ENCODE data around the gene ZNF441.
A peak's percentile ranks its signal among the peaks of the same experiment; 100 is the strongest.
"Not testable (repeated sequence)": the region's sequence is repeated elsewhere in the genome, so short reads cannot be mapped to it uniquely, and the experiment has no call there.

Gene ZNF441

GRCh38 chr19:11781295-11782057 lies 14.7 kb downstream of the ZNF441 start:
- DNase-seq, result no peak

GRCh38 chr19:11783767-11784166 lies 17.0 kb downstream of the ZNF441 start:
- DNase-seq, result no peak

GRCh38 chr19:11784356-11784755 lies 17.6 kb downstream of the ZNF441 start:
- no peak for DNase-seq

- DNase-seq, result no peak
These were observed 20.7 kb downstream of the ZNF441 start for GRCh38 chr19:11787536-11787935.

GRCh38 chr19:11792942-11793341 lies 26.1 kb downstream of the ZNF441 start:
- no peak for DNase-seq

- DNase-seq, result peak; percentile 70
These were observed 30.7 kb downstream of the ZNF441 start for GRCh38 chr19:11797491-11797890.

GRCh38 chr19:11798391-11799330 lies 31.9 kb downstream of the ZNF441 start, which contains the start of gene ZNF491:
ZNF491 (plus strand) TSS chr19:11798523; CDS start chr19:11805954, 7,431 bp downstream.
- peak; percentile 82 for DNase-seq

GRCh38 chr19:11806354-11807098 lies 39.7 kb downstream of the ZNF441 start:
- DNase-seq, result no peak

DNA sequence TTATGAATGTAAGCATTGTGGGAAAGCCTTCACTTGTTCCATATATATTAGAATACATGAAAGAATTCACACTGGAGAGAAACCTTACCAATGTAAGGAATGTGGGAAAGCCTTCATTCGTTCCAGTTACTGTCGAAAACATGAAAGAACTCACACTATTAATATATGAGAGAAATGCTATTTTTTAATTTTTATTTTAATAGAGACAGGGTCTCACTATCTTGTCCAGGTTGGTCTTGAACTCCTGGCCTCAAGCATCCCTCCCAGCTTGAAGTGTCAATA lies 40.2 kb downstream of the ZNF441 start:
- no peak for DNase-seq

GRCh38 chr19:11813703-11814028 lies 46.9 kb downstream of the ZNF441 start:
- no peak for DNase-seq

DNA sequence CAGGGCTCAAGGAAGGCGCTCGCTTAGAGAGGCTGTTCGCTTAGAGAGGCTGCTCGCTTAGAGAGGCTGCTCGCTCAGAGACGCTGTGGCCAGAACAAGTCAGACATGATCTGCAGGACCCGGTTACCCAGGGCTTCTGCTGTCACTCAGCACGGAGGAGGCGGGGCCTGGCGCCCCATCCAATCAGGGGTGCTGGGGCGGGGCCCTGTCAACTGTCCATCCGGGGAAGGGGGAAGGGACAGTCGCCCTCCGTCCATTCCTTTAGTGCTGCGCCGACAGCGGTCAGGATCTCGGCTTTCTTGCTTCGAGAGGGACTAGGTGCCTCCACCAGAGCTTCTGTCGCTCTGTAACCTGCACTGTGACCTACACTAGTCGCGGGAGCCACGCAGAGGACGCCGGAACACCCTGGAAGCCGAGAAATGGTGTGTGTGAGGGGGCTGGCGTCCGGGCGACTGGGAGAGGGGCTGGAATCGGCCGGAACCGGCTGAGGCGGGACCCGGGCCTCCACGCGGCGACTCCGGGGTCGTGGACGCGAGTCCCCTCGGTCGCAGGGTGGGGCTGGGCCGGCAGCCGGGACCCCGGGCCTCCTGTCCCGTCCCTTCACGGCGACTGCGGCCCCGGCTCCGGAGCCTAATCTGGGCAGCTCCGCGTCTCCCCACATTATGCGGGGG lies 47.4 kb downstream of the ZNF441 start, which contains the start of gene ZNF440:
Gene ZNF440 (plus strand): TSS at position 245 of the 671 bp plus-strand sequence. CDS start 175 bp downstream, at position 420.
- DNase-seq, result peak; percentile 75

DNA sequence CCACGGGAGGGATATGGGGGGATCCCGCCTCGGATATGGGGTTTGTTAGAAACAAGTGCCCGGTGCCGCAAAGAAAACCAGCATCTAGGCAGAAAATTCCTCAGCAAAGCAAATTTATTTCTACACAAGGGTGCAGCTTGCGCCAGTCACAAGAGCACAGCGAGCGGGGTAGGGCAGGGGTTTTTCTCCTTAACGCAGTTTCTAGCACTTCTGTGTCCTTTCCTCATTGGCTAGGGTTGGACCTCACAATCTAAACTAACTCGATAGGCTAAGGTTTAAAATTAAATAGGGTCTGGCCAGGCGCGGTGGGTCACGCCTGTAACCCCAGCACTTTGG lies 47.9 kb downstream of the ZNF441 start:
- DNase-seq, result no peak

DNA sequence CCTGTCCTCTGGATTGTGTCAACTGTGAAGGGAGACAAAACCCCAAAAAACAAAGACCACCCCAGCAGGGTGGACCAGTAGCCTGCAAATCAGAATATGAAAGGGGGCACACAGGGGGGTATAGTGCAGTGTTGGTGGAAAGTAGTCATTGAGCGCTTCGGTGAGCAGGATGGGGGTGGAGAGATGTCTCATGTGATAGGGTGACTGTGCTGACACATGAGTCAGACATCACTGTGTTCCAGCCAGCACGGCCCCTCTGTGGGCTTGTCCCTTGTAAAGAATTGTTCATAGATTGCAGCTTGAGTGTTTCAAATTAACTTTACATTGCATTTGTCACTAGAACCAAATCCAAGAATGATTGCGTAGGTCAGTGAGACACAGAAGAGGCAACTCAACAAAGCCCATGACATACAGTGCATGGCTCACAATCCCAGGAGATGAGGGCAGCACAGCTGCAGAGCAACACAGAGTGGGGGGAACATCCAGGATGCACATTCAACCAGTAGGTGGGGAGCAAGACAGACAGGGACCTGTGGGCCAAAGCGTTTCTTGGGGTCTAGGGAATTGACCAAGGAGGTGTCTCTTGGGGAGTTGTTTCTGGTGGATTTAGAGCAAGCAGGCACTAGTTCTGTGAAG lies 54.8 kb downstream of the ZNF441 start:
- no peak for DNase-seq

DNA sequence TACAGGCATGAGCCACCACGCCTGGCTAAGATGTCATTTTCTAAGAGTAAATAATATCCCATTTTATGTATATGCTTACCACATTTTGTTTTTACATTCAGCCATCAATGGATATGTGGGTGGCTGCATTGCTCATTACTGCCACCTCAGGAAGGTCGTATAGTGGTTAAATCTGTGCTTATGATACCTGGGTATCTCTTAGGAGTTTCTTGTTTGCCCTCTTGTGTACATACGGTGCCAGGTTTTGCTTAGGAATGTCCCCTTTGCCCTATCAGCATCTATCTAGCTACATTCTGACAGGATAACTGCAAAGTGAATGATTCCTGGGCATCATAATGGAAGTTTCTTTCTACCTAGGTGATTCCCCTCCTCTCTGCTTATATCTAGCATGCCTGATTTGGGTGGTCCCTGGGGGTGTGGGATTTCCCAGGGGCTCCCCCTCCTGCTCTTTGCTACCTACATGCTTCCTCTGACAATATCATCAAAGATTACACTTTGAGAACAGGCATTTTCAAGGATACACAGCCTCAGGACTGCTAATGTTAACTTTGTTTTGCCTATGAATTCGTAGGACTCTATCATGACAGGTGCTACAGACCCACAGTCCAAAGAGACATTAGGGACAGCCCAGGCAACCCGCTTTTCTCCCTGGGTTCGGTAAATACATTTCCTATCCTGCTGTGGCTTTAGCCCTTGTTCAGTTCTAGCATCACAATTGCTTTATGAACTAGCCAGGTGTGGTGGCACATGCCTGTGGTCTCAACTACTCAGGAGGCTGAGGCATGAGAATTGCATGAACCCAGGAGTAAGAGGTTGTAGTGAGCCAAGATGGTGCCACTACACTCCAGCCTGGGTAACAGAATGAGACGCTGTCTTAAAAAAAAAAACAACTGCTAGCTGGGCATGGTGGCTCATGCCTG lies 62.4 kb downstream of the ZNF441 start:
- DNase-seq, result not testable (repeated sequence)

DNA sequence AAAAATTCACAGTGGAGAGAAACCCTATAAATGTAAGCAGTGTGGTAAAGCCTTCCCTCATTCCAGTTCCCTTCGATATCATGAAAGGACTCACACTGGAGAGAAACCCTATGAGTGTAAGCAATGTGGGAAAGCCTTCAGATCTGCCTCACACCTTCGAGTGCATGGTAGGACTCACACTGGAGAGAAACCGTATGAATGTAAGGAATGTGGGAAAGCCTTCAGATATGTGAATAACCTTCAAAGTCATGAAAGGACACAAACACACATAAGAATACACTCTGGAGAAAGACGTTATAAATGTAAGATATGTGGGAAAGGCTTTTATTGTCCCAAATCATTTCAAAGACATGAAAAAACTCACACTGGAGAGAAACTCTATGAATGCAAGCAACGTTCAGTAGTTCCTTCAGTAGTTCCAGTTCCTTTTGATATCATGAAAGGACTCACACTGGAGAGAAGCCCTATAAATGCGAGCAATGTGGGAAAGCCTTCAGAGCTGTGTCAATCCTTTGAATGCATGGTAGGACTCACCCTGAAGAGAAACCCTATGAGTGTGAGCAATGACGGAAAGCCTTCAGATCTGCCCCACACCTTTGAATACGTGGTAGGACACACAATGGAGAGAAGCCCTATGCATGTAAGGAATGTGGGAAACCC lies 65.6 kb downstream of the ZNF441 start:
- no peak for DNase-seq

- no peak for DNase-seq
These were observed 66.7 kb downstream of the ZNF441 start for GRCh38 chr19:11833541-11833940.

All from activated T-cell treated with anti-CD3 and anti-CD28 coated beads for 4 hours (primary cell).